ENCODE results near the gene RPUSD1. TPM values are rescaled to one million over a fixed set of nuclear protein-coding genes. Genes with fewer than 3 reads are reported as not detected.

The RPUSD1 gene
- total and polyA plus RNA-seq, 12 donors, result 5.8 to 23.3 (median 8.2) TPM

- H3K27ac ChIP-seq, result no peak overlapping the region
- DNase-seq, result no peak
- intact Hi-C loops (cut with DNase I), result no loop called here
- no peak for TF ChIP-seq CTCF (IDR thresholded peaks at IDR 0.05)
- H3K9me3 ChIP-seq, result no peaks in the 10 kb centered on the region
- 30 to 50% methylated on average over 17 to 20 of the region's 20 CpGs for WGBS, 2 donors
- peaks cover 0 to 7% (median 2%) of the 10 kb centered on the region in 7 donors for H3K27me3 ChIP-seq
- H3K36me3 ChIP-seq, result no peaks in the 10 kb centered on the region
- no peaks in the 10 kb centered on the region for H3K4me1 ChIP-seq
- no peak overlapping the region for H3K4me3 ChIP-seq
- no peak for ATAC-seq
Observed at GRCh38 chr16:769184-769784, 18.9 kb downstream of the RPUSD1 start.

- no peak for TF ChIP-seq CTCF (IDR thresholded peaks at IDR 0.05)
- Histone ChIP-seq H3K36me3 (no peaks in the 10 kb centered on the region), H3K4me1 (no peaks in the 10 kb centered on the region), H3K9me3 (no peaks in the 10 kb centered on the region), H3K27me3 (peaks cover 0 to 9% (median 0%) of the 10 kb centered on the region in 7 donors), H3K27ac (no peak overlapping the region), H3K4me3 (no peak overlapping the region)
- DNase-seq (no peak), ATAC-seq (no peak)
- intact Hi-C loops (cut with DNase I), result no loop called here
- WGBS, 2 donors, result 67 to 77% methylated on average over 20 to 21 of the region's 21 CpGs
Observed at GRCh38 chr16:768428-768827, 19.8 kb downstream of the RPUSD1 start.

GRCh38 chr16:767743-768235, 20.4 kb downstream of the RPUSD1 start:
- intact Hi-C loops (cut with DNase I), result no loop called here
- no peak for ATAC-seq
- Histone ChIP-seq H3K27ac (no peak overlapping the region), H3K4me3 (no peak overlapping the region), H3K27me3 (peaks cover 0 to 12% (median 5%) of the 10 kb centered on the region in 7 donors), H3K9me3 (no peaks in the 10 kb centered on the region), H3K4me1 (no peaks in the 10 kb centered on the region), H3K36me3 (no peaks in the 10 kb centered on the region)
- no peak for TF ChIP-seq CTCF (IDR thresholded peaks at IDR 0.05)
- WGBS, 2 donors, result 41 to 75% methylated on average over 6 to 21 of the region's 38 CpGs
- no peak for DNase-seq

GRCh38 chr16:766820-767640, 21.2 kb downstream of the RPUSD1 start:
- intact Hi-C loops (cut with DNase I), result no loop called here
- Histone ChIP-seq H3K4me1 (no peaks in the 10 kb centered on the region), H3K27ac (no peak overlapping the region), H3K27me3 (peaks cover 5 to 19% (median 10%) of the 10 kb centered on the region in 7 donors), H3K9me3 (no peaks in the 10 kb centered on the region), H3K36me3 (no peaks in the 10 kb centered on the region), H3K4me3 (no peak overlapping the region)
- WGBS, 2 donors, result 74 to 75% methylated on average over 35 to 39 of the region's 48 CpGs
- DNase-seq (no peak), ATAC-seq (no peak)
- TF ChIP-seq CTCF (IDR thresholded peaks at IDR 0.05), result no peak

All from heart right ventricle (tissue), 16 donors.